Esophagus muscularis mucosa (tissue), 4 donors: ENCODE measurements around the gene ZFYVE1. TPM values are rescaled to one million over a fixed set of nuclear protein-coding genes. Genes with fewer than 3 reads are reported as not detected.

Experiments used
- DNase-seq: peaks from one replicate; pipeline ENCODE4 v3.0.0-alpha.2; 2017; ENCODE audit errors: extremely low spot score
- H3K27ac ChIP-seq, 4 donors: fragments of 200-600 bp; sonication (generic); replicated peaks in 1 of 4; 1 replicate in 3 of 4; 2 replicates in 1 of 4; pipeline ENCODE4 v1.5.1; 2016 to 2019; ENCODE audit warnings: mild to moderate bottlenecking in 1 of 4
- H3K27me3 ChIP-seq, 4 donors: fragments of 200-600 bp; sonication (generic); one replicate each; pipeline versions ENCODE4 v1.5.1 to v1.6.0; 2016 to 2019
- H3K36me3 ChIP-seq, 4 donors: fragments of 200-600 bp; sonication (generic); one replicate each; pipeline ENCODE4 v1.5.1; 2016 to 2019
- H3K4me1 ChIP-seq, 4 donors: fragments of 200-600 bp; sonication (generic); one replicate each; pipeline ENCODE4 v1.5.1; 2016 to 2019
- H3K4me3 ChIP-seq, 4 donors: fragments of 200-600 bp; sonication (generic); 1 replicate in 2 of 4; 2 replicates in 2 of 4; pipeline ENCODE4 v1.5.1; 2016 to 2019; ENCODE audit warnings: mild to moderate bottlenecking in 4 of 4, moderate library complexity in 1 of 4
- H3K9me3 ChIP-seq, 4 donors: fragments of 200-600 bp; sonication (generic); 1 replicate in 3 of 4; 2 replicates in 1 of 4; pipeline ENCODE4 v1.5.1; 2016 to 2019
- EP300 ChIP-seq: sonication (generic); formaldehyde crosslinking; IDR thresholded peaks from one replicate; pipeline ENCODE4 v1.6.1; 2017; ENCODE audit warnings: antibody characterized with exemption
- POLR2A ChIP-seq: fragments of 450-650 bp; IDR thresholded peaks from one replicate; pipeline ENCODE4 v1.6.1; 2017; ENCODE audit warnings: antibody characterized with exemption, moderate library complexity, mild to moderate bottlenecking, low read depth
- POLR2AphosphoS5 ChIP-seq, 2 donors: sonication (generic); formaldehyde crosslinking; IDR thresholded peaks; one replicate each; pipeline ENCODE4 v1.6.1; 2017; ENCODE audit warnings: antibody characterized with exemption in 2 of 2
- WGBS: methylation state at CpG from one replicate; pipeline ENCODE4 v1.1.5; 2018; 5-methylcytosine and 5-hydroxymethylcytosine counted together
- intact Hi-C: fragments of 100-400 bp; cut with DNase I; formaldehyde crosslinking; loops from one replicate; pipeline ENCODE4 v1.15.1; 2023
- total RNA-seq, 4 donors: library from RNA; depleted of rRNA; stranded (reverse); fragments of >200 nt; gene quantifications; one replicate each; pipeline versions ENCODE4 v1.1.0 to v1.2.1, GENCODE V29; 2016
- TF ChIP-seq, protein P1 (sequence below), 3 experiments: fragments of 200-600 bp in 2 of 3; fragments of 450-650 bp in 1 of 3; sonication (generic) in 2 of 3; IDR thresholded peaks; one replicate each; pipeline ENCODE4 v1.5.1; 2017 to 2019; ENCODE audit warnings: antibody characterized with exemption in 3 of 3, mild to moderate bottlenecking in 2 of 3, moderate library complexity in 1 of 3

Gene ZFYVE1
- total RNA-seq, 4 donors from 2014 or later, result 18.4 to 26.6 (median 24.1) TPM

DNA sequence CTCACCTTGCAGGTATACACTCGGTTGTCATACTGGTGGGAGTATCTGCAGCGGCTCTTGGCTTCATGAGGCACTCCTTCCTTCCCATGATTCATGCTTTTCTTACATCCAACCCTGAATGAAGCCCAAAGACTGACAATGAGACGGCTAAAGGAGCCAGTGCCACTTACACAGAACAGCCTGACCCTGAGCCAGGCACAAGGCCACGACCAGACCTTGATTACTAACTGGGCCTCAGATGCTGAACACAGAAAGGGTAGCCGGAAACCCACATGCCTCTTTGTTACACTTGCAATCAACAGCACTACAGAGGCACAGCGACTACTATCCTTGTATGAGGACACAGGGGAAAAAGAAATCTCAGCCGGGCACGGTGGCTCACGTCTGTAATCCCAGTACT lies 48.0 kb downstream of the ZFYVE1 start:
- TF ChIP-seq EP300, result no peak
- TF ChIP-seq POLR2A, result no peak
- no peak for TF ChIP-seq POLR2AphosphoS5 (IDR thresholded peaks at IDR 0.05)
- TF ChIP-seq, protein P1, sequence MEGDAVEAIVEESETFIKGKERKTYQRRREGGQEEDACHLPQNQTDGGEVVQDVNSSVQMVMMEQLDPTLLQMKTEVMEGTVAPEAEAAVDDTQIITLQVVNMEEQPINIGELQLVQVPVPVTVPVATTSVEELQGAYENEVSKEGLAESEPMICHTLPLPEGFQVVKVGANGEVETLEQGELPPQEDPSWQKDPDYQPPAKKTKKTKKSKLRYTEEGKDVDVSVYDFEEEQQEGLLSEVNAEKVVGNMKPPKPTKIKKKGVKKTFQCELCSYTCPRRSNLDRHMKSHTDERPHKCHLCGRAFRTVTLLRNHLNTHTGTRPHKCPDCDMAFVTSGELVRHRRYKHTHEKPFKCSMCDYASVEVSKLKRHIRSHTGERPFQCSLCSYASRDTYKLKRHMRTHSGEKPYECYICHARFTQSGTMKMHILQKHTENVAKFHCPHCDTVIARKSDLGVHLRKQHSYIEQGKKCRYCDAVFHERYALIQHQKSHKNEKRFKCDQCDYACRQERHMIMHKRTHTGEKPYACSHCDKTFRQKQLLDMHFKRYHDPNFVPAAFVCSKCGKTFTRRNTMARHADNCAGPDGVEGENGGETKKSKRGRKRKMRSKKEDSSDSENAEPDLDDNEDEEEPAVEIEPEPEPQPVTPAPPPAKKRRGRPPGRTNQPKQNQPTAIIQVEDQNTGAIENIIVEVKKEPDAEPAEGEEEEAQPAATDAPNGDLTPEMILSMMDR (IDR thresholded peaks at IDR 0.05), result no peak
- Histone ChIP-seq H3K27me3 (no peaks in the 10 kb centered on the region), H3K4me3 (no peak overlapping the region), H3K4me1 (no peaks in the 10 kb centered on the region), H3K27ac (no peak overlapping the region), H3K36me3 (peaks cover 57 to 95% (median 90%) of the 10 kb centered on the region in 4 donors), H3K9me3 (no peaks in the 10 kb centered on the region)
- 87% methylated on average over 8 of the region's 9 CpGs for WGBS
- intact Hi-C loops, result no loop called here
- DNase-seq, result no peak

- TF ChIP-seq, protein P1 (IDR thresholded peaks at IDR 0.05), result peak in 1 of 3 experiments; percentile 6
- TF ChIP-seq EP300 (no peak), POLR2A (no peak)
- intact Hi-C loops, result no loop called here
- Histone ChIP-seq H3K27me3 (no peaks in the 10 kb centered on the region), H3K27ac (no peak overlapping the region), H3K36me3 (peaks cover 66 to 98% (median 96%) of the 10 kb centered on the region in 4 donors), H3K4me3 (no peak overlapping the region), H3K4me1 (no peaks in the 10 kb centered on the region), H3K9me3 (no peaks in the 10 kb centered on the region)
- DNase-seq, result no peak
- WGBS, result 91% methylated on average over 4 of the region's 4 CpGs
These were observed 51.1 kb downstream of the ZFYVE1 start for GRCh38 chr14:72975770-72976169.

GRCh38 chr14:72974661-72975060 lies 52.2 kb downstream of the ZFYVE1 start:
- WGBS, result 90% methylated on average over 12 of the region's 12 CpGs
- Histone ChIP-seq H3K36me3 (peaks cover 75 to 98% (median 96%) of the 10 kb centered on the region in 4 donors), H3K27ac (no peak overlapping the region), H3K9me3 (no peaks in the 10 kb centered on the region), H3K4me3 (no peak overlapping the region), H3K27me3 (no peaks in the 10 kb centered on the region), H3K4me1 (no peaks in the 10 kb centered on the region)
- intact Hi-C loops, result no loop called here
- TF ChIP-seq POLR2A (no peak), EP300 (no peak), POLR2AphosphoS5 (IDR thresholded peaks at IDR 0.05) (no peak)
- no peak for DNase-seq

GRCh38 chr14:72970824-72971434 lies 56.0 kb downstream of the ZFYVE1 start:
- peaks cover 62 to 90% (median 81%) of the 10 kb centered on the region in 4 donors for H3K36me3 ChIP-seq
- no peaks in the 10 kb centered on the region for H3K4me1 ChIP-seq
- 93% methylated on average over 19 of the region's 20 CpGs for WGBS
- no peaks in the 10 kb centered on the region for H3K9me3 ChIP-seq
- H3K4me3 ChIP-seq, result no peak overlapping the region
- H3K27ac ChIP-seq, result no peak overlapping the region
- TF ChIP-seq, protein P1 (IDR thresholded peaks at IDR 0.05), result no peak
- TF ChIP-seq POLR2AphosphoS5 (IDR thresholded peaks at IDR 0.05) (no peak), POLR2A (no peak), EP300 (no peak)
- intact Hi-C loops, result no loop called here
- no peaks in the 10 kb centered on the region for H3K27me3 ChIP-seq
- DNase-seq, result no peak

DNA sequence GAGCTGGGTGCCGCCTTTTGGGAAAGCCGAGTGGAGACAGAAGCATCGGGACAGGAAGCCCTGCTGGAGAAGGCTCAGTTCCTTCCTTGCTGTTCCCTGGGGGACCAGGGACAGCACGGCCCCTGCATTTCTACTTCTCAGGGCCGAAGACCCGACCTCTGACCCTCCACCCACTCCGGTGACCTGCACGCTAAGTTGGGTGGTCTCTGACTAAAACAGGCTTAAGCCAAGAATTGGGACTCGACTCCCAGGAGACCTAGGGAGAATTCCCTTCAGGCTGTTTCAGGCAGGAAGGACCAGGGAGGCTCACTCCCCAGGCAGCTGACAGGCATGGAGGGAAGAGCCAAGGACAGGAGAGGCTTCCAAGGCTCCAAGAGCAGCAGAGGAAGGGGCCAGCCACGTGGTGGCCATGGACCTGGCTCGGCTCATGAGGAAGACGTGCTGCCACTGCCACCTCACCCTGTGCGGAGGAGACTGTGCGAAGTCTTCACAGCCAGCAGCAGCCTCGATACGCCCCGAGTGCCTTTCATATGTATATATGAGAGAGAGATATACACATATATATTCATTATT lies 56.8 kb downstream of the ZFYVE1 start:
- intact Hi-C loops, result no loop called here
- no peak for DNase-seq
- Histone ChIP-seq H3K4me3 (no peak overlapping the region), H3K9me3 (no peaks in the 10 kb centered on the region), H3K27me3 (no peaks in the 10 kb centered on the region), H3K4me1 (no peaks in the 10 kb centered on the region), H3K27ac (no peak overlapping the region), H3K36me3 (peaks cover 54 to 82% (median 73%) of the 10 kb centered on the region in 4 donors)
- WGBS, result 83% methylated on average over 13 of the region's 17 CpGs
- no peak for TF ChIP-seq POLR2AphosphoS5 (IDR thresholded peaks at IDR 0.05)
- TF ChIP-seq POLR2A, result no peak
- no peak for TF ChIP-seq EP300
- TF ChIP-seq, protein P1 (IDR thresholded peaks at IDR 0.05), result no peak
